CD1c-positive myeloid dendritic cell (primary cell): ENCODE data around the gene FGFBP1.

Source experiments
- DNase-seq: peaks from one replicate; pipeline ENCODE4 v3.0.0-alpha.2; 2016; ENCODE audit errors: extremely low spot score

The FGFBP1 gene

DNA sequence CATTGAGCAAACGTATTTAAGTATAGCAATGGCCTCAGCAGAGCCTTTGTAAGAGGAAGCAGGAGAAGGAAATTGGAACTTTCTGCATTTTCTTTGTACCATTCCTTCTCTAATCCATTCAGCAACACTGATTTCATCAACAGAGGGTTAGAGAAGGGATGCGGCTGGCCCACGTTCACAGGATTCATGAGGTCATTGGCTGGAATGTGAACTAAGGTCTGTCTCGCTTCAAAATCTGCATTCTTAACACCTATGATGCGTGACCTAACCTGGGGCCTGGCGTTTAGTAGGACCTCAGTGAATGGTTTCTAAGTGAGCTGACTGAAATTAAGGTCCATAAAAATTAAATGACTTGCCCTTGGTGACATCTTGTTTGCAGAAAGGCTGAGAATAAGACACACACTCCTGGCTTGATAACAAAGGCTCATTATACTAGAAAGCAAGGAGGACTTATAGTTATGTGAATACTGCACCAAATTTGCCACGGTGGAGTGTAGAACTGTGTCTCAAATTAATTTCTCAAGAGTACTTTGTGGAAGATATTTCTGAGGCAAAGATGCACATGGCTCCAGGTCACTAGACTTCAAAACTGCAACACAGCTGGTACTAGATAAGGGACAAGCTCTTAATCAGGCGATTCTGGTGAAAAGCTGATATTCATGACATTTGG, 25.4 kb downstream of the FGFBP1 start:
- DNase-seq: no peak

DNA sequence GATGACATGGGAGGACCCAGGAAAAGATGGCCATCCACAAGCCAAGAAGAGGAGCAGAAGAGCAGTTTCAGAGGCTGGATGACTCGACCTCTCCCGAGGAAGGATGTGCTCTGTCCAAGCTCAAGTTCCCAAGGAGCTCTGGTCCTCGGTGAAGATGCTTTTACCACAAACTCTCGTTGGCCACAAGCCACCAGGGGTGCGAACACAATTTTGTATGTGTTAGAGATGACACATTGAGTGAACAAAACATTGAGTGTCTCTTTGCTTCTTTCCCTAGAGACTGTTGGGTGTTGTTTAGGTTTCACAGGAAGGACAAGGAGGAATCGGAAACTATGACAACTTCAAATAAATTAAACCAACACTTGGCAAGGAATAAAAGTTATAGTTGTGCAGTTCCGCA, 26.3 kb downstream of the FGFBP1 start:
- DNase-seq: no peak

DNA sequence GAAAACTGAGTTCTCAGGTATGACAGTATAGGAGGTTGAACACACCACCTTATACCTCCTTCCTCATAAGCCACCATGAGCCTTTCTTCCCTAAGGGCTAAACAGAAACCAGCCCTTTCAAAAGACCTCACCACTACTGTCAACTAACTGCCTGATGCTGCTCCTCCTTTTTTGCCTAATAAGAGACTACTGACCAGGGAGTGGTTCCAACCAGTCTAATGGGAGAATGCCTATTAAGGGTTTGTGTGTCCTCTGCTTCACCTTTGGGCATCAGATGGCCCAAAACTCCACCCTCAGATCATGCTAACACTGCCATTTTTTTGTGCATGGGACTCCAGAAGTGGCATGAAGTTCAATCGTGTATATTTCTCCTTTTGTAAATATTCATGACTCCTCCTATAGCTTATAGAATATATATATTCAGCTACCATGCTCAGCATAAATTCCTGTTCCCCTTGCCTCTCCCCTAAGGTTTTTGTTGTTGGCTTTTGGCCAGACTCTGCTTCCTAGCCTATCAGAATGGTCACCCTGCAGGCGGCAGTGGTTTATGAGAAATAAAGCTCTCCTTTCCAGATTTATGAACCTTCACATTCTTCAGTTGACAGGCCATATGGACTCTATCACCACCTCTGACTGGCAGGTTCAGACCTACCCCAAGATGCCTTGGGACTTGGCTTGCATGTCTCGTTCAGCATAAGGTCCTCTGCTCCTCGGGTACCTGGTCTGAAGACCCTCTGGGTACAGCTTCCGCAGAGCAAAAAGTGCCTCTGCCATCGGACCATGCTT, 28.2 kb downstream of the FGFBP1 start:
- DNase-seq: no peak

DNA sequence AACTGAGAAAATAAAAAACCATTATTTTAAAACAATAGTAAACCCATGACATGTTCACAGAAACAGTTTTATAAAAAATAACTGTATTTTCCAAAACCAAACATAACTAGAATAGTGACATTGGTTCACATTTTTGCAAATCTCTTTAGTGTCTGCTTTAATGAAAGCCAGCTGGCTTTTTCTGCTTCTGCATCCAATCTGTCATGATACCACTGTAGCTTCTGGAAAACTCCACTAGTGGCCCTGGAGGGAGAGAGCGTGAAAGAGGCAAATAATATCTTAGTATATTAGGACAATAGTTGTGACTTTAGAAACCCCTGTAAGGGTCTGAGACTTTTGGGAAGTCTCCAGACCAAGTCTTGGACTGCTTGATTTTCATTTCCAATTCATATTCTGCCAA, 31.1 kb downstream of the FGFBP1 start:
- DNase-seq: no peak

DNA sequence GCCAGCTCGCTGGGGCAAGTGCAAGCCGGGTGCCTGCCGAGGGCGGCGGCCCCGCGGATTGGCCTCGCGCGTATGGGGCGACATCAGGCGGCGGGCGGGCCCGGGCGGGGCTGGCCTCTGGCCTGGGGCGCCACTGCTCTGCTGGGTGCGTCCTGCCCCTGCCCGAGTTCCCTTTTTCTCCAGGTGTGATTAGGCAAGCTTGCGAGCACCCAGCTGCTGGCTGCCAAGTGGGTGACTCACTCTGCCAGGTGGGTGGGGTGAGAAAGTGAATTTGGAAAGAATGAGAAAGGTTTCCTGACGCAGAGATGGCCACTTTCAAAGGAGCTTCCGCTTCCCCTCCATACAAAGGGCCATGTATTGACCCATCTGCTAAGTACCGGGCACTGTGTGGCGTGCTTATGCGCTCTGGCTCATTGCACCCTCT, 32.5 kb downstream of the FGFBP1 start:
- peak; percentile 33 for DNase-seq

DNA sequence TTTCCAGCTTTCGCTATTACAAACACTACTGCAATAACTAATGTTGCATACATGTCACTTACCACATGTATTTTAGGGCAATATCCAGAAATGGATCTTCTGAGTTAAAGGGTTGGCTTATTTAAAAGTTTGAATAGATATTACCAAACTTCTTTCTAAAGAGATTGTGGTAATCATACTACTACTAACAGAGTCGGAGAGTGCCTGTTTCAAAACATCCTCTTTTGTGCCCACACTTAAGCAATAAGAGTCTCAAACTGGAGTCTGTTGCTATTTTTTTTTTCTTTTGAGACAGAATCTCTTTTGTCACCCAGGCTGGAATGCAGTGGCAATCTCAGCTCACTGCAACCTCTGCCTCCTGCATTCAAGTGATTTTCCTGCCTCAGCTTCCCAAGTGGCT, 35.8 kb downstream of the FGFBP1 start:
- peak; percentile 66 for DNase-seq

DNA sequence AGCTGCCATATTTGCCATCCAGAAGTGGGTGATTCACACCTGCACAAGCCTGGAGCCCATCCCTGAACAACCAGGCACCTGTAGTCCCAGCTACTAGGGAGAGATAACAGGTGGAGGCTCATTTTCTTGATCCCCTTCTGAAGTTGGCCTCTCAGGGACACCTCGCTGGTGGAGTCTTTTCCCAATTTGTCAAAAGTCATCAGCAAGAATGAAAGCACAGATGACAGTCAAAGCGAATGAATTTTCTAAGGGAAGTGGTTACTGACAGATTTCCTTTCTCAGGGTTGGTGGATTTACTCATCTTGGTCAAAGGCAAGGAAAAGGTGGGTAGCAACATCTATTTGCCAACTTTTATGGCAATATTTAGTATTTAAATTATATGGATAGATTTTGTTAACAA, 36.5 kb downstream of the FGFBP1 start:
- DNase-seq: peak; percentile 26

DNA sequence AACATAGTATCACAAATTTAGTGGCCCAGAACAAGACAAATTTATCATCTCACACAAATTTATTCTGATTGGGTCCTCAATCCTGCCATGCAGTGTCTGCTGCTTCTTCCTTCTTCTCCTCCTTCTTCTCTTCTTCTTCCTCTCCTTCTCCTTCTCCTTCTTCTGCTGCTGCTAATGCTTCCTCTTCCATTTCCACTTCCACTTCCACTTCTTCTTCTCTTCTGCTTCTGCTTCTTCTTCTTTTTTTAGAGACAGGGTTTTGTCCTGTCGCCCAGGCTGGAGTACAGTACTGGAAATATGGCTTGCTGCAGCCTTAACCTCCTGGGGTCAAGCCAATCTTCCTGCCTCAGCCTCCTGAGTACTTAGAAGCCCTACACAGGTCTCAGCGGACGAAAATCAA, 37.5 kb downstream of the FGFBP1 start:
- DNase-seq: no peak

DNA sequence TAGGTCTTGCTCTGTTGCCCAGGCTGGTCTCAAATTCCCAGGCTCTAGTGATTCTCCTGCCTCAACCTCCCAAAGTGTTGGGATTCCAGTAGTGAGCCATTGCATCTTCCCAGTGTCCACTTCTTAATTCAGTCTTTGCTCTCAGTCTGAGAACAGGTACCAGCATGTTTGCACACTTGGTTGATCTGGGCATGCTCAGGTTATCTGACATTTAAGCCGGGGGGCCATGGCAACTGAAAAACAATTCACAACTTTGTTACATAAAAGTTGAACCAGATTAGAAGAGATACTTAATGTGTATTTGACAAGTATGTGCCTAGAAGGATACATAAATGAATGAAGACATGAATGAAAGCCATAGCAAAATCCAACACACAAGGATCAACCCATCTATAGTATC, 39.0 kb downstream of the FGFBP1 start:
- no peak for DNase-seq

DNA sequence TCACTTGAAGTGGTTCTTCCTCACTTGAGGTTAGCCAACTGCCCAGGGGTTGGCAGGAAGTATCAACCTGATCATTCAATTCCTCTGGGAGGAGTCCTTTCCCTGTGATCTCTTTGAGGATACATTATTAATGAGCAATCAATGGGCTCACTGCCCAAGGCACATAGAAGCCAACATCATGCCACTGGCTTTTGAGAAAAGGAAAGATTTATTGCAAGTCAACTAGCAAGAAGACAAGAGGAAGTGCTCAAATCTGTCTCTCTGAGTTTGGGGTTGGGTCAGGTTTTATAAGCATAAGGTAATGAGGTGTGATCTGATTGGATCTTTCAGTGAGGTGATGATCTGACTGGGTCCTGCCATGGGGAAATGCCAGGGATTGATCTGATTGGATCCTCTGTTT, 39.6 kb downstream of the FGFBP1 start:
- DNase-seq: no peak

DNA sequence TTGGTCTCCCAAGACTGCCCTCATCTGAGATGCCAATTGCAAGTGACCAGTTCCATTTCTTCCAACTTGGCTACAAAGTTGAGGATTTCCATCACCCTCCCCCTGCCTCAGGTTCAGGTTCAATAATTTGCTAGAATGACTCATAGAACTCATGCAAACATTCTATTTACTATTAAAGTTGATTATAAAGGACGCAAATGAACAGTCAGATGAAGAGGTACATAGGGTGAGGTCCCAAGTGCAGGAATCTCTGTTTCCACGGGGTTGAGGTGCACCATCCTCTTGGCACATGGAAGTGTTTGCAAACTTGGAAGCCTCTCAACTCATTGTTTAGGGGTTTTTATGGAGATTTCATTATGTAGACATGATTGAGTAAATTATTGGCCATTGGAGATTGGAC, 41.0 kb downstream of the FGFBP1 start:
- no peak for DNase-seq

DNA sequence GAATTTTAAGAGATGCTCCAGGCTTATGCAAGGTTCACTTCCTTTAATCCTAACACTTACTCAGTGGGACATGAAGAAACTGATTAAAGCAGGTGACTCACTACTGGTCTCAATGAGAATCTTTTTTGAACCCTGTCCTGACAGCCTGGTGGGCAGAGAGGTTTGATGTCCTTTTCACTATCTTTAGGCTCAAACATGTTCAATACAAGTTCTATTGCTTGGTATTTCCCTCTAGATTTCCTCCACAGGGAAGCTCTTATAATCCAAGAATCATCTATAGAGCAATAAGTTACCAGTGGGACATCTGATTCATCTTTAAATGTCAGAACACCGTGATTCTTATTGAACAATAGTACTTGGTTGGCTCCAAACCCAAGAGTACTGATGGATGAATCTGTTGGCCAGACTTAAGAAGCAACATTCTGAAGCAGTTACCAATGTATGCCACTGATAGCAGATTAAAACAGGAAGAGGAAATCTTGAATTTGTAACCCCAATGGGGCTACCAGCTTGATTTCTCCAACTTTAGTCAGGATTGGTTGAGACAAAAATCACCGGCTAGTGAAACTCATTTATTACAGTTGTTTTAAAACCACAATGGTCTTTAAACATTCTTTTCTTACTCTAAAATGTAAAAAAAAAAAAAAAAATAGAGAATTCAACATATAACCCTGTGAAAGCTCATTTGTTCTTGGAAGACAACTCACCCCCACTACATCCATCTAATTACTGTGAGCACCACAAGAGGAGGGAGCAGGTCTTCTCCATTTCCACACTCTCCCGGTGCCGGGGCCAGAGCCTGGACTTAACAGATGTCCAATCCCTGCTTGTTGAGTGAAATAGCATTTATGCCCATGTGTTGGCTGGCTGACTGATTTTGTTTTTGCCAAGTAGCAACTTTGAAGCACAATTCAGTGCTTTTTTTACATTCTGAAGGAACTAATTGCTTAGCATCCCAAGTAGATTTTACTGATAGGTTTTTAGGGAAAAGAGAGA, 43.3 kb downstream of the FGFBP1 start:
- DNase-seq: peak; percentile 13

DNA sequence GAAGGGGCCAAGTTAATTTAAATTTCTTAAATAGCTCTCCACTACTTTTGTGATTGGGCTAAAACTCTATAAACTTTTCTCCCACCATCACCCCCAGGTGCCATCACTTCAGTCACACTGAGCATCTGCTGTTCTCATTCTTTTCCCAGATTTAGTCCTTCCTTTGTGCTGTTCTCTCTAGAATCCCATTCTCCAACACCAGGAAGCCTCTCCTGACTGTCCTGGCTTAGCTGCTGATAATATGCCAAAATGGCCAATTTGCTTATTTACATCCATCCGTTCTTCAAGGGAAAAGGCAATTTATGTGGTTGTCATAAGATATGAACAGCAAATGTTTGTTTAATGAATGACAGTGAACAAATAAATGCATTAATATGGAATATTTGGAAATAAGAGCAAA, 44.1 kb downstream of the FGFBP1 start:
- DNase-seq: no peak

DNA sequence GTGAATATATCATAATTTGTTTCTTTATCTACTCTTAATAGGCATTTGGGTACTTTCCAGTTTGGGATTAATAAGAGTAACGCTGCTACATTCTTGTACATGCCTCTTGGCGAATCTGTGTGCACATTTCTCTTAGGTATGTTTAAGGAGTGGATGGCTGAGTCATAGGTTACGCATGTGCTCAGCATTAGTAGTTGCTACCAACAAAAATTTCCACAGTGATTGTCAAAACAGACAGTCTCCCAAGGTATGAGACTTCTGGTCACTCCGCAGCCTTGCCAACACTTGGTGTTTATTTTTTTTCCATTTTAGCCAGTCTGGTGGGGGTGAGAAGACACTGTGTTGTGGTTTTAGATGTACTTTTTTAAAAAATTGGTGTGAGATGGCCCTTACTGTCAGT, 44.6 kb downstream of the FGFBP1 start:
- no peak for DNase-seq

DNA sequence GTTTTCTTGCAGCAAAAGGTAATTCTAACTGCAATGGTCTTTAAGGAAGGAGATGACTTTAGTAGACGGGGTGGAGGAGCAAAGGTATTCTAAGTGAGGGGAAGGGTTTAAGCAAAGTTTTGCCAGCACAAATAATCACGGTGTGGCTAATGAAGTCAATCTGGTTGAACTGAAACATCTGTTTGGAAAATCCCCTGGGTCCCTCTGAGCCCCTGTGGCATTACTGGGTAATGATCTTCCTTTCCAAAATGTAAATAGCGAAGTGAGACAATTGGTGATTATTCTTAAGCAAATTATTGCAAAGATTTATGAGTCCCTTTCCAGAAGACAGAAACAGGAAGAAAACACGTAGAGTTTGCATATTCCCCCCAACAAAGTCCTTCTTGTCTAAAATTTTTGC, 47.2 kb downstream of the FGFBP1 start:
- no peak for DNase-seq

DNA sequence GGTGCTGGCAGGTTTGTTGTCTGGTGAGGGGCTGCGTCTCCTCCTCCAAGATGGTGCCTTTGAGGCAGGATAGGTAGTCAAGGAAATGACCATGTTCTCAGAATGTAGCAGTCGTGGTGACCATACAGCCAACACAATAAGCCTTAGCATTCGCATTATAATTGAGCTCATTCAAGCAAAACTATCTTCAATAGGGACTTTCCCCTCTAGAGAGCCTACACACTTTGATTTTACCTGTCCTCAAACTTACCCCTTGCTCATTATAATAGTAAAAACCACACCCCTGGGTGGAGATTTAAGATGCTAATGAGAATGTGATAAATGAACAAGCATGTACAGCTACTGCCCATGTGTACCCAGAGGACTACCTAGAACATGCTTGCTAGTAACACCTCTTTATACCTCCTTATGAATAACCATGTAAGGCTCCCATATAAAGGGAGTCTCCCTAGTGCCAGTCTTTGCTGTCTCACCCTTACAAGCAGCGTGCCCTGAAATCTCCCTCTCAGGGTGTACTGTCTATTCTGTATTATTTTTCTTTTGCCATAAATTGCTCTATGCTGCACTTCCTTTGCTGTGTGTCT, 48.2 kb downstream of the FGFBP1 start:
- DNase-seq: no peak

DNA sequence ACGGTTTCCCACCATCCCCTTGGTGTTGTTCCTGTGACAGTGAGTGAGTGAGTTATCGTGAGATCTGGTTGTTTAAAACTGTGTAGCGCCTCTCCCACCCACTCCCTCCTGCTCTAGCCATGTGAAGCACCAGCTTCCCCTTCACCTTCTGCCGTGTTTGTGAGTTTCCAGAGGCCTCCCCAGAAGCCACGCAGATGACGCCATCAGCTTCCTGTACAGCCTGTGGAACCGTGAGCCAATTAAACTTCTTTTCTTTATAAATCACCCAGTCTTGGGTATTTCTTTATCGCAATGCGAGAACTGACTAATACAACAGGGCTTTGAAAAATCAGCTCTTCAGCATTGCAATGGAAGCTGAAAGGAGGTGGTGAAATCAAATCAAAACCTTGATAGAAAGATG, 50.0 kb downstream of the FGFBP1 start:
- DNase-seq: peak; percentile 27
